HL-60 (cell line): ENCODE data around the gene CEBPB.

Source experiments
- CTCF ChIP-seq: IDR thresholded peaks from one replicate; pipeline ENCODE4 v1.5.1; 2011; ENCODE audit warnings: low read length, control low read depth, inconsistent platforms; ENCODE audit not compliant: insufficient read depth
- POLR2AphosphoS5 ChIP-seq: IDR thresholded peaks from 2 replicates; pipeline ENCODE4 v1.6.1; 2012; ENCODE audit warnings: low read depth
- REST ChIP-seq: IDR thresholded peaks from 2 replicates; pipeline ENCODE4 v1.6.1; 2012; ENCODE audit warnings: low read depth; ENCODE audit not compliant: insufficient replicate concordance
- SPI1 ChIP-seq: IDR thresholded peaks from 2 replicates; pipeline ENCODE4 v1.6.1; 2012; ENCODE audit warnings: low read depth, mild to moderate bottlenecking, borderline replicate concordance

- no peak for TF ChIP-seq CTCF
- TF ChIP-seq POLR2AphosphoS5 = no peak
- no peak for TF ChIP-seq SPI1
- TF ChIP-seq REST = no peak
Measured at GRCh38 chr20:50153153-50153499, 37.5 kb upstream of the CEBPB start.
